OCI-LY3 (cell line): ENCODE data around the gene DNAJC22.
"Not testable (repeated sequence)": the region's sequence is repeated elsewhere in the genome, so short reads cannot be mapped to it uniquely, and the experiment has no call there.

Experiments
- CTCF ChIP-seq: fragments of 200-600, 300-600 bp; sonication (generic); IDR thresholded peaks from 2 replicates; pipeline ENCODE4 v1.5.1; 2014; ENCODE audit warnings: antibody characterized with exemption, low read length, low read depth
- EZH2phosphoT487 ChIP-seq: fragments of 200-600 bp; shearing (Covaris generic); IDR thresholded peaks from 2 replicates; pipeline ENCODE4 v1.6.1; 2018; ENCODE audit warnings: antibody characterized with exemption, mixed run types, low read depth

GRCh38 chr12:49317118-49317517 lies 29.6 kb upstream of the DNAJC22 start:
- TF ChIP-seq CTCF, EZH2phosphoT487: not testable (repeated sequence)
